Retinal pigment epithelial cell (primary cell): ENCODE measurements around the gene SLC9A9.

Experiments
- DNase-seq: peaks from one replicate; pipeline ENCODE4 v3.0.0-alpha.2; 2010; ENCODE audit warnings: low read depth
- H3K4me3 ChIP-seq: 2 replicates; pipeline ENCODE4 v1.5.1; 2011; ENCODE audit warnings: mild to moderate bottlenecking, low read length, control low read depth, moderate library complexity
- TF ChIP-seq, protein P1 (sequence below): conservative IDR thresholded peaks from 2 replicates; pipeline ENCODE4 v1.5.1; 2011; ENCODE audit warnings: low read depth, low read length, control low read depth, inconsistent platforms

The SLC9A9 gene

DNA sequence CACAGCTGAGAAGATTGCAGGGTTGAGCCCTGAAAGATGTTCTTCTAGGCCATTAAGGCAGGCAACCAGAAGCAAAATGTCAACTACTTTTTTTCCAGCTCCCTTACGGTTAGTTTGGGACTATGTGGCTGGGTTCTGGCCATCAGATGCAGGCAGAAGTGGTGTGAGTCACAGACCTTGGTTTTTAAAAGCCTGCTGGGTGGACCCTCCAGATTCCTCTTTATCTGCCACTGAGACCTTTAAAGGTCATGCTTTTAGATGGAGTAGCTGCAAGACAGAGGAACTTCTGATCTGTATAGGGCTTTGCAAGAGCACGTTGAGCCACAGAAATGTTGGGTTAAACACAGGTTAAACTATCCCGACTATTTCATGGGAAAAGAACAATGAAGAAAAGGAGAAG lies 625.8 kb downstream of the SLC9A9 start:
- TF ChIP-seq, protein P1, sequence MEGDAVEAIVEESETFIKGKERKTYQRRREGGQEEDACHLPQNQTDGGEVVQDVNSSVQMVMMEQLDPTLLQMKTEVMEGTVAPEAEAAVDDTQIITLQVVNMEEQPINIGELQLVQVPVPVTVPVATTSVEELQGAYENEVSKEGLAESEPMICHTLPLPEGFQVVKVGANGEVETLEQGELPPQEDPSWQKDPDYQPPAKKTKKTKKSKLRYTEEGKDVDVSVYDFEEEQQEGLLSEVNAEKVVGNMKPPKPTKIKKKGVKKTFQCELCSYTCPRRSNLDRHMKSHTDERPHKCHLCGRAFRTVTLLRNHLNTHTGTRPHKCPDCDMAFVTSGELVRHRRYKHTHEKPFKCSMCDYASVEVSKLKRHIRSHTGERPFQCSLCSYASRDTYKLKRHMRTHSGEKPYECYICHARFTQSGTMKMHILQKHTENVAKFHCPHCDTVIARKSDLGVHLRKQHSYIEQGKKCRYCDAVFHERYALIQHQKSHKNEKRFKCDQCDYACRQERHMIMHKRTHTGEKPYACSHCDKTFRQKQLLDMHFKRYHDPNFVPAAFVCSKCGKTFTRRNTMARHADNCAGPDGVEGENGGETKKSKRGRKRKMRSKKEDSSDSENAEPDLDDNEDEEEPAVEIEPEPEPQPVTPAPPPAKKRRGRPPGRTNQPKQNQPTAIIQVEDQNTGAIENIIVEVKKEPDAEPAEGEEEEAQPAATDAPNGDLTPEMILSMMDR: no peak
- no peak overlapping the region for H3K4me3 ChIP-seq
- no peak for DNase-seq

DNA sequence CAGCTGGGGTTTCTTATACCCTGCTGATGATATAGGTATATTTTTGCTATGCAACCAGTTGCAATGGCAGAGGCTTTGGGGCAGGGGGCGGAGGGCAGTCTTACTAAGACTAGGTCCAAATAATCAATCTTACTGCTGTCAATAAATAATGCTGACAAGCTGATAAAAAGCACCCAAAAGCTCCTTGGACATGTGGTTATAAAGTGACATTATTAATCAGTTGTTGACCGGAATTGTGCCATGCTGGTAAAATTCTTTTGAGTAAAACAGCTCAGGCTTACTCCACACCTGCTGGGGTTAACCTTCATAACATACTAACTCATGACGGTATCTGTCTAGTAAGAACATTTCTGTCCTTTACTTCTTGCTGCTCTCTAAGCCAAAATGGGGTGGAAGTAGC lies 626.8 kb downstream of the SLC9A9 start:
- no peak overlapping the region for H3K4me3 ChIP-seq
- TF ChIP-seq, protein P1: no peak

DNA sequence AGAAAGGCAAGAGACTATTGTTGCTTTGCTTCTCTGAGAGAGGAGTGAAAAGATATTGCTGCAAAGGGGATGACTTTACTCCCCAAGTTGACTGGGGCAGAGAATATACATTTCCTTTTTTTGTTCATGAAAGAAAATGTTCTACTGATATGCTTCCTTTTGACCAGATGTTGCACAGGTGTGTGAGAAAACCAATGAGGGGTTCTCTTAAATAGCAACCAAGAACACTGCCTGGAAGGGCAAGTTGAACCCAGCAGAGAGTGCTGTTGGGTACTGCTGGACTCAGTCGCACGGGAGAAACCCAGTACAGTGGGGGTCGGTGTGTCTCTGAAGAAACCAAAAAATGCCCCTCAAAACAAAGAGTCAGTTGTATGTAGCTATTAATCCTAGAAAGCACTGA lies 627.5 kb downstream of the SLC9A9 start:
- TF ChIP-seq, protein P1: no peak

More for the DNA sequence above, 626.8 kb downstream of the SLC9A9 start:
- DNase-seq: no peak

DNA sequence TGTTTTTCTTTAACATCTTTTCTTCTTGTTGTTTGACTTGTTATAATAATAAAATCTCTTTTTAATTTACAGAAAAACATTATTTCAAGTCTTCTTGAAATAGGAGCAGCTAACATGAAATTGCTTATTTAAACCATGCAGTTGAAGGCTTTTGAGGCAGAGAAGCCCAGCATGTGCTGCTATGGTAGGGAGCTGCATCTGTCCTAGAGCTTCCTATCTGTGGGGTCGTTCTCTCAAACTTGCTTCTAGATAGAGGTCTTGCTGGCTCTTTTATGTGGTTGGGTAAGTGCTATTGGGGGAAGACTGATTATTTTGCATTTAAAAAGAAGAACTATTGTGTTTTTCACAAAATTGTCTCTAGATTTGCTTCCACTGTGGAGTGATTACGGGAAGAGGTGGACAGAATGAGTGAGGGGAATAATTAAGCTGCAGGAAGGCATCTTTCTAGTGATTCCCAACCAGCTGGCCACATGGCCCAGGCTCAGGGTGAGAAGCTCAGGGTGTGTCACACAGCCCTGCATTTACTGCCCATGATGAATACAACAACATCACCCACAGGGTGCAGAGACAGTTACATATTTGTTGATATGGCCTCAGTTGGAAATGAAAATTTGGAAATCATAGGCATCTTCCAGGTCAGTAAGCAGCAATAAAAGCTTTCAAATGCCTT lies 630.0 kb downstream of the SLC9A9 start:
- TF ChIP-seq, protein P1: no peak
- H3K4me3 ChIP-seq: no peak overlapping the region
- DNase-seq: no peak

More for the DNA sequence above, 627.5 kb downstream of the SLC9A9 start:
- no peak for DNase-seq
- no peak overlapping the region for H3K4me3 ChIP-seq

DNA sequence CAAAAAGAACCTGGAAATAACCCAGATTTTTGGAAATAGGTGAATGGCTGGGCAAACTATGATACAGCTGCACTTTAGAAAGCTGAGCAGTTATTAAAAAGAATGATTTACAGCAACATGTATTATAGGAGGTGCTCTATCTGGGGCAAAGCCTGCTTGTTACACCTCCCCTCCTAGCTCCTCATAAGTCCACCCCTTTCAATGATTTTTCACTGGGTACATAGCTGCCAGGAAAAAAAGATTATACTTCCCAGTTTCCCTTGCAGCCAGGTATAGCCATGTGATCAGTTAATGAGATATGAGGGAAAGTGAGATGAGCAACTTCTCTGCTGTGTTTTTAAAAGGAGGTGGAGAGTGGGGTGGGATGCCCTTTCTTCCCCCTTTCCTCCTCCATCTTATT lies 631.0 kb downstream of the SLC9A9 start:
- TF ChIP-seq, protein P1: no peak
- no peak overlapping the region for H3K4me3 ChIP-seq
- no peak for DNase-seq

DNA sequence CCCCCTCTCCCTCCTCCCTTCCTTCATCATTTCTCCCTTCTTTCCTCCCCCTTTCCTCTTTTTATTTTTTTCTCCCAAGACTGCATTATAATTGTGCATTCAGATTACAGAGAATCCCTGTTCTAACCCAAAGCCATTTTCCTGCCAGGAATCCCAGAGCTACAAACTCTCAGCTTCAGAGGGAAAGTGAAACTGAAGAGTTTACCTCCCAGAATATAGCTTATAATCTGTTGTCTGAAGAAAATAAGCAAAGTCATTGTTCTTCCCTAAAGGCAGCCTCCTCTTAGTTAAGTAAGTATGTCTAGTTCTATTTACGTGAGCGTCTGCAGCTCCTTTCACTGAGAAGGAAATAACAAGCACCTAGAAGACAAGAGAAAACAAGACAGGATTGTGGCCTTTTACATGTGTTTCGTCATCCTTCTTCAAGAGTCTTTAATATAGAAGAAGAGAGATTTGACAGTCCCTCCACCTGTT lies 631.5 kb downstream of the SLC9A9 start:
- H3K4me3 ChIP-seq: no peak overlapping the region
- DNase-seq: no peak
- TF ChIP-seq, protein P1: no peak
